HG03378 (cell line): Measurements from ENCODE around the gene WNT3.
"Not testable (repeated sequence)": the region's sequence is repeated elsewhere in the genome, so short reads cannot be mapped to it uniquely, and the experiment has no call there.

Experiments
- ATAC-seq: cut with Tn5 transposase; IDR thresholded peaks from one replicate; pipeline ENCODE4 v1.9.1; 2021; ENCODE audit warnings: mild to moderate bottlenecking, moderate library complexity; ENCODE audit not compliant: unreplicated experiment

Gene WNT3

GRCh38 chr17:46815474-46816353, 2.8 kb downstream of the WNT3 start:
- ATAC-seq, result no peak

GRCh38 chr17:46814446-46814845, 4.0 kb downstream of the WNT3 start:
- ATAC-seq, result no peak

- no peak for ATAC-seq
These were observed 4.6 kb downstream of the WNT3 start for GRCh38 chr17:46813920-46814319.

GRCh38 chr17:46812624-46813318, 5.7 kb downstream of the WNT3 start:
- ATAC-seq, result no peak

- no peak for ATAC-seq
These were observed 6.4 kb downstream of the WNT3 start for GRCh38 chr17:46811978-46812583.

- no peak for ATAC-seq
These were observed 7.7 kb downstream of the WNT3 start for GRCh38 chr17:46810837-46811236.

- ATAC-seq, result no peak
These were observed 9.4 kb downstream of the WNT3 start for GRCh38 chr17:46809110-46809571.

GRCh38 chr17:46805771-46806170, 12.7 kb downstream of the WNT3 start:
- ATAC-seq, result no peak

- no peak for ATAC-seq
These were observed 14.9 kb downstream of the WNT3 start for GRCh38 chr17:46803544-46803943.

- ATAC-seq, result no peak
These were observed 15.7 kb downstream of the WNT3 start for GRCh38 chr17:46802800-46803199.

- ATAC-seq, result no peak
These were observed 17.9 kb downstream of the WNT3 start for GRCh38 chr17:46800573-46800972.

GRCh38 chr17:46796956-46797530, 21.4 kb downstream of the WNT3 start:
- ATAC-seq, result no peak

GRCh38 chr17:46796524-46796923, 22.0 kb downstream of the WNT3 start:
- no peak for ATAC-seq

GRCh38 chr17:46796084-46796483, 22.4 kb downstream of the WNT3 start:
- ATAC-seq, result no peak

GRCh38 chr17:46795379-46795952, 23.0 kb downstream of the WNT3 start:
- ATAC-seq, result no peak

- no peak for ATAC-seq
These were observed 24.2 kb downstream of the WNT3 start for GRCh38 chr17:46794318-46794717.

- no peak for ATAC-seq
These were observed 25.0 kb downstream of the WNT3 start for GRCh38 chr17:46793541-46793940.

- ATAC-seq, result not testable (repeated sequence)
These were observed 25.5 kb downstream of the WNT3 start for GRCh38 chr17:46793023-46793422.

GRCh38 chr17:46792071-46792470, 26.4 kb downstream of the WNT3 start:
- no peak for ATAC-seq

GRCh38 chr17:46791531-46791930, 27.0 kb downstream of the WNT3 start:
- no peak for ATAC-seq

- ATAC-seq, result no peak
These were observed 28.3 kb downstream of the WNT3 start for GRCh38 chr17:46790216-46790615.
